Hematopoietic multipotent progenitor cell treated with erythropoietin and hydrocortisone succinate and interleukin-3 and kit ligand, for 8 days (in vitro differentiated cells): Measurements from ENCODE around the gene CPOX.

Source experiments
- DNase-seq: peaks from one replicate; pipeline ENCODE4 v3.0.0-alpha.2; 2015

CPOX gene

GRCh38 chr3:98532709-98533571, 60.5 kb downstream of the CPOX start:
- DNase-seq, result no peak

- no peak for DNase-seq
These were observed 61.2 kb downstream of the CPOX start for GRCh38 chr3:98532275-98532637.

- DNase-seq, result no peak
These were observed 61.7 kb downstream of the CPOX start, which contains the start of gene GPR15 for GRCh38 chr3:98531622-98532274. GPR15 (plus strand) TSS chr3:98531978; CDS start chr3:98532034, 56 bp downstream.

GRCh38 chr3:98530676-98531075, 62.7 kb downstream of the CPOX start:
- DNase-seq, result no peak

- DNase-seq, result no peak
These were observed 63.5 kb downstream of the CPOX start for GRCh38 chr3:98529856-98530459.
